NT2/D1 (cell line): ENCODE measurements around the gene CPNE5.

Experiments
- DNase-seq: peaks from one replicate; pipeline ENCODE4 v3.0.0-alpha.2; 2011; ENCODE audit warnings: low read depth, low spot score
- H3K27me3 ChIP-seq: 2 replicates; pipeline ENCODE4 v1.6.0; 2011; ENCODE audit warnings: mild to moderate bottlenecking; ENCODE audit not compliant: insufficient read length, insufficient read depth
- H3K36me3 ChIP-seq: 2 replicates; pipeline ENCODE4 v1.6.1; 2011; ENCODE audit warnings: mild to moderate bottlenecking, low read length, mixed read lengths; ENCODE audit not compliant: insufficient read depth, insufficient read length
- H3K4me1 ChIP-seq: 2 replicates; pipeline ENCODE4 v1.5.1; 2011; ENCODE audit not compliant: insufficient read depth, insufficient read length
- H3K4me3 ChIP-seq: 2 replicates; pipeline ENCODE4 v1.5.1; 2011; ENCODE audit warnings: low read depth; ENCODE audit not compliant: insufficient read length
- H3K9ac ChIP-seq: 2 replicates; pipeline ENCODE4 v1.6.0; 2011; ENCODE audit warnings: low read depth; ENCODE audit not compliant: insufficient read length
- H3K9me3 ChIP-seq: 2 replicates; pipeline ENCODE4 v1.5.1; 2011; ENCODE audit warnings: mild to moderate bottlenecking, low read length; ENCODE audit not compliant: insufficient read depth
- SUZ12 ChIP-seq: IDR thresholded peaks from 2 replicates; pipeline ENCODE4 v1.6.1; 2011; ENCODE audit not compliant: insufficient read length, insufficient read depth; ENCODE audit errors: extremely low read depth
- YY1 ChIP-seq: IDR thresholded peaks from 2 replicates; pipeline ENCODE4 v1.6.1; 2011; ENCODE audit not compliant: insufficient read length, insufficient read depth
- ZNF274 ChIP-seq: IDR thresholded peaks from 2 replicates; pipeline ENCODE4 v1.6.1; 2011; ENCODE audit warnings: mild to moderate bottlenecking, low read depth, low read length

CPNE5 gene

DNA sequence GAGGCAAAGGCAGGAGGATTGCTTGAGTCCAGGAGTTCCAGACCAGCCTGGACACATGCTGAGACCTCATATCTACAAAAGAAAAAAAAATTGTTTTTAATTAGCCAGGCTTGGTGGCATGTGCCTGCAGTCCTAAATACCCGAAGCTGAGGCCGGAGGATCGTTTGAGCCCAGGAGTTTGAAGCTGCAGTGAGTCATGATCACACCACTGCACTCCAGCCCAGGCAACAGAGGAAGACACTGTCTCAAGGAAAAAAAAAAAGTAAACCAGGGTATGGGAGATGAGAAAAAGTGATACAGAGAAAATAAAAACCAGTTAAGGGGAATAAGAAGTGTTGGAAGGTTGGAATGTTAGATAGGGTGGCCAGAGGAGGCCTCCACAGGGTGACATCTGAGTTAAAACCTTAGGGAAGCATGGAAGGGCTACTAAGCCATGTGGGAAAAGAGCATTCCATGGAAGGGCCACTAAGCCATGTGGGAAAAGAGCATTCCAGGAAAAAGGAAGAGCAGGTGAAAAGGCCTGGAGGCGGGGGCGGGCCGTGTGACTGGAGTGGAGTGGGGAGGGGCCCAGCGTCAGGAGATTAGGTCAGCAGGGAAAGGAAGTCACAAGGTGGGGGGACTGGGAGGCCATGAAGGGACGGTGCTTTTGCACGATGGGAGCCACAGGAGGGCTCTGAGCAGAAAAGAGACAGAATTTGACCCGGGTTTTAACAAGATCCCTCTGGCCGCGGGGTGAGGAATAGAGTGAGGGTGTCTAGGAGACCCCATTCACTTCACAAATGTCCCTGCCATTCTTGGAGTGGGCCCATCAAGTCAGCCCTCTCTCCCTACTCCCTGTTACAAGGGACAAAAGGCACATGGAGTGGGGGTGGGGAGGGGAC lies 18.3 kb downstream of the CPNE5 start:
- DNase-seq = no peak
- TF ChIP-seq ZNF274 (no peak), YY1 (no peak), SUZ12 (no peak)
- Histone ChIP-seq H3K9ac (no peak overlapping the region), H3K4me3 (no peak overlapping the region), H3K36me3 (no peaks in the 10 kb centered on the region), H3K4me1 (peaks cover 21% of the 10 kb centered on the region), H3K27me3 (no peaks in the 10 kb centered on the region), H3K9me3 (no peaks in the 10 kb centered on the region)

DNA sequence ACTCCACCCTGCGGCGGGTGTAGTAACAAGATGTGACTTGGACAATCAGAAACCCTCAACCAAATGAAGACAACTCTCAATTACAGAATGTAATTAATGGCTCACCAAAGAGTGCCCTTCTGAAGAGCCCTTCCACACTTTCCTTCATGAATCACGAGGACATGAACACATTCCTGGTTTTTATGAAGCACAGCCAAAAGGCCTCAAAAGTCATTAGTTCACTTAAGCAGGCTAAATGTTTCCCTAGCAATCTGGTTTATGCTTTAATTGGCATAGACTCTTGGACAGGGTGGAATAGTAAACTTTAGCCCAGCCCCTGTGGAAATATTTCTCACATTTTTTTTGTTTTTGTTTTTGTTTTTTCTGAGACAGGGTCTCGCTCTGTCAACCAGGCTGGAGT lies 20.5 kb downstream of the CPNE5 start:
- TF ChIP-seq YY1 (no peak), ZNF274 (no peak), SUZ12 (no peak)
- DNase-seq = no peak
- no peak overlapping the region for H3K9ac ChIP-seq
- H3K4me3 ChIP-seq = no peak overlapping the region
- no peaks in the 10 kb centered on the region for H3K36me3 ChIP-seq
- H3K27me3 ChIP-seq = no peaks in the 10 kb centered on the region
- peaks cover 19% of the 10 kb centered on the region for H3K4me1 ChIP-seq
- H3K9me3 ChIP-seq = no peaks in the 10 kb centered on the region

DNA sequence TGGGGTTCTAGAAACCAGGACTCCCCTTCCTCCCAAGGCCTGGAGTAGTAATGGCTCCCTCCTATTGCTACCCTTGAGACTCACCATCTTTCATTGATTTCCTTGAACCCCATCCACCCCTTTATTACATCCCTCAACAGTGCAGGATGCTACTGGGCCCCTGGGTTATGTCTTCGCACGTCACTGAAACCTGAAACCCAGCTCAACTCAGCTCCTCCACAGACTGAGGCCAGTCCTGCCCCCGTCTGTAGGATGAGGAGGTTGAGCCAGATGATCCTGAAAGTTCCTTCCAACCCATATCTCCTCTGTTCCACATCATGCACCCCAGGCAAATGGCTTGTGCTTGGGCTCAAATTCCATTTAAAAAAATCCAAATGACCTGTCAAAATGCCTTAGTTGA lies 21.4 kb downstream of the CPNE5 start:
- no peak for TF ChIP-seq YY1
- TF ChIP-seq ZNF274 = no peak
- TF ChIP-seq SUZ12 = no peak
- peaks cover 19% of the 10 kb centered on the region for H3K4me1 ChIP-seq
- H3K36me3 ChIP-seq = no peaks in the 10 kb centered on the region
- no peaks in the 10 kb centered on the region for H3K27me3 ChIP-seq
- no peak overlapping the region for H3K9ac ChIP-seq
- no peak overlapping the region for H3K4me3 ChIP-seq
- H3K9me3 ChIP-seq = no peaks in the 10 kb centered on the region
- no peak for DNase-seq

- no peaks in the 10 kb centered on the region for H3K9me3 ChIP-seq
- TF ChIP-seq SUZ12 (no peak), YY1 (no peak), ZNF274 (no peak)
- peaks cover 16% of the 10 kb centered on the region for H3K4me1 ChIP-seq
- H3K36me3 ChIP-seq = no peaks in the 10 kb centered on the region
- H3K9ac ChIP-seq = no peak overlapping the region
- DNase-seq = no peak
- H3K4me3 ChIP-seq = no peak overlapping the region
- no peaks in the 10 kb centered on the region for H3K27me3 ChIP-seq
Measured at GRCh38 chr6:36817176-36817817, 21.9 kb downstream of the CPNE5 start.

DNA sequence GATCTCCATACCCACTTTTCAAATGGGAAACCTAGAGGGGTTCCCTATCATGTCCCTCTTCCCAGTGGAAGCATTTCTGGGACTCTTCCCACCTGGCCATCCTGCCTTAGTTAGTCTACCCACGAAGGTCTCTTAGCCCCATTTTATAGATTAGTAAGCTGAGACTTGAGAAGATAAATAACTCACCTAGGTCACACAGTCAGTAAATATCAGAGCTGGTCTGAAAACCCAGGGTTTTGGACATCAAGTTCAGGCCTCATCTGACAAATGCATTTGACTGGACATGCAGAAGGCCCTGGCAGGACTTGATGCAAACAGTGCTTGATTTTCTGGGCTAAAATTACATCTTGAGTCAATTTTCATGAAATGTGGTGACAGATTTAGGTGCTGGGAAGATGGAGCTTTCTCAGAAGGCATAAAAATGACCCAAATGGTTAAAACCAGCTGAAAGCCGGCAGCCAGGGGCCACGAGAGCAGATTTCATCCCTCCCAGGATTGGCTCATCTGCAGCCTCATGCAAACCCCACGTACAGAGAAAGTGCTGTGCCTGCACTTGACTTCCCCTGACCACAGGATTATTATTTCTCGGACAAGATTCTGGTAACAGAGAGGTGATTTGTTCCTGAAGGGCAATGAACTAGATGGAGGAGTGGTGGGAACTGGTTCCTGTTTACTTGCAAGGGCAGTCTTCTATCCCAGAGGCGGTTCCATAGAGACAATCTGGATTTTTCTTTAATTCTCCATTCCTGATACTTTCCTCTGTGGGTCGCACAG lies 23.1 kb downstream of the CPNE5 start:
- no peak for DNase-seq
- H3K9ac ChIP-seq = no peak overlapping the region
- H3K36me3 ChIP-seq = no peaks in the 10 kb centered on the region
- H3K27me3 ChIP-seq = no peaks in the 10 kb centered on the region
- TF ChIP-seq SUZ12 (no peak), ZNF274 (no peak), YY1 (no peak)
- H3K4me3 ChIP-seq = no peak overlapping the region
- H3K9me3 ChIP-seq = no peaks in the 10 kb centered on the region
- peaks cover 5% of the 10 kb centered on the region for H3K4me1 ChIP-seq

GRCh38 chr6:36814249-36814648 lies 25.0 kb downstream of the CPNE5 start:
- Histone ChIP-seq H3K36me3 (no peaks in the 10 kb centered on the region), H3K4me1 (peaks cover 7% of the 10 kb centered on the region), H3K4me3 (no peak overlapping the region), H3K9ac (no peak overlapping the region), H3K27me3 (no peaks in the 10 kb centered on the region), H3K9me3 (no peaks in the 10 kb centered on the region)
- no peak for TF ChIP-seq ZNF274
- no peak for TF ChIP-seq SUZ12
- TF ChIP-seq YY1 = no peak
- no peak for DNase-seq
